Upper lobe of right lung (tissue), 1 donor: ENCODE data around the gene SOX4. TPM values are rescaled to one million over a fixed set of nuclear protein-coding genes. Genes with fewer than 3 reads are reported as not detected.
A peak's percentile ranks its signal among the peaks of the same experiment; 100 is the strongest.

ENCODE experiments used
- ATAC-seq: fragments of 200-7000 bp; cut with Tn5 transposase; one replicate; pipeline ENCODE4 v1.9.1; 2020; ENCODE audit warnings: mild to moderate bottlenecking, moderate library complexity
- DNase-seq: peaks from one replicate; pipeline ENCODE4 v3.0.0-alpha.2; 2020
- H3K27ac ChIP-seq: fragments of 200-600 bp; one replicate; pipeline ENCODE4 v1.8.0; 2022
- H3K27me3 ChIP-seq: fragments of 200-600 bp; one replicate; pipeline ENCODE4 v1.8.0; 2022; ENCODE audit warnings: mild to moderate bottlenecking
- H3K36me3 ChIP-seq: fragments of 200-600 bp; one replicate; pipeline ENCODE4 v1.8.0; 2022
- H3K4me1 ChIP-seq: fragments of 200-600 bp; one replicate; pipeline ENCODE4 v1.8.0; 2022
- H3K4me3 ChIP-seq: fragments of 200-600 bp; one replicate; pipeline ENCODE4 v1.8.0; 2022; ENCODE audit warnings: mild to moderate bottlenecking
- H3K9me3 ChIP-seq: fragments of 200-600 bp; one replicate; pipeline ENCODE4 v1.8.0; 2022
- CTCF ChIP-seq: fragments of 200-600 bp; IDR thresholded peaks from one replicate; pipeline ENCODE4 v1.8.0; 2022; ENCODE audit warnings: antibody characterized with exemption
- intact Hi-C: fragments of 100-400 bp; cut with DNase I; formaldehyde crosslinking; loops from one replicate; pipeline ENCODE4 v1.11.0; 2022
- total RNA-seq: library from RNA; stranded (reverse); fragmentation: NEBNext Ultra II Directional; extraction: Animal tissue kit (Norgen Biotek cat#: 25700); gene quantifications from one replicate; pipeline ENCODE4 v1.2.1, GENCODE V29; 2021
- donor health status: DM: no; HTN: yes; CAD: no; lungs with severe emphysema.

SOX4 gene
- total RNA-seq, 1 donor from 2014 or later = 20.0 TPM

GRCh38 chr6:21594416-21595281 is 1.1 kb downstream of the SOX4 start:
- intact Hi-C loops = no loop called here
- H3K9me3 ChIP-seq = no peaks in the 10 kb centered on the region
- H3K36me3 ChIP-seq = no peaks in the 10 kb centered on the region
- ATAC-seq (peak; percentile 79), DNase-seq (peak; percentile 89)
- H3K4me3 ChIP-seq = peak overlapping the region; percentile 75
- H3K27ac ChIP-seq = peak overlapping the region; percentile 87
- peaks cover 8% of the 10 kb centered on the region for H3K4me1 ChIP-seq
- no peak for TF ChIP-seq CTCF
- H3K27me3 ChIP-seq = no peaks in the 10 kb centered on the region

- intact Hi-C loops = no loop called here
- Histone ChIP-seq H3K27me3 (no peaks in the 10 kb centered on the region), H3K4me1 (peaks cover 8% of the 10 kb centered on the region), H3K9me3 (no peaks in the 10 kb centered on the region), H3K36me3 (no peaks in the 10 kb centered on the region), H3K4me3 (peak overlapping the region; percentile 75), H3K27ac (peak overlapping the region; percentile 87)
- TF ChIP-seq CTCF = no peak
- ATAC-seq (peak; percentile 24), DNase-seq (peak; percentile 77)
These were observed 2.0 kb downstream of the SOX4 start for GRCh38 chr6:21595285-21596144.

GRCh38 chr6:21596145-21596948 is 2.8 kb downstream of the SOX4 start:
- intact Hi-C loops = no loop called here
- Histone ChIP-seq H3K36me3 (no peaks in the 10 kb centered on the region), H3K4me3 (peak overlapping the region; percentile 75), H3K4me1 (peaks cover 8% of the 10 kb centered on the region), H3K27me3 (no peaks in the 10 kb centered on the region), H3K27ac (peak overlapping the region; percentile 87), H3K9me3 (no peaks in the 10 kb centered on the region)
- ATAC-seq = no peak
- TF ChIP-seq CTCF = no peak
- peak; percentile 76 for DNase-seq

- ATAC-seq (no peak), DNase-seq (no peak)
- no peaks in the 10 kb centered on the region for H3K9me3 ChIP-seq
- peak overlapping the region; percentile 87 for H3K27ac ChIP-seq
- H3K4me3 ChIP-seq = peak overlapping the region; percentile 75
- peak; percentile 63 for TF ChIP-seq CTCF
- no peaks in the 10 kb centered on the region for H3K36me3 ChIP-seq
- intact Hi-C loops = no loop called here
- H3K4me1 ChIP-seq = peaks cover 8% of the 10 kb centered on the region
- no peaks in the 10 kb centered on the region for H3K27me3 ChIP-seq
These were observed 3.6 kb downstream of the SOX4 start for GRCh38 chr6:21596949-21597682.
